ENCODE measurements around the gene ARHGEF11. TPM values are rescaled to one million over a fixed set of nuclear protein-coding genes. Genes with fewer than 3 reads are reported as not detected.

ARHGEF11 gene
- total and polyA plus RNA-seq, 9 of the 15 experiments (the other 6 are each of a cell fraction or from before 2014, with no cell fraction given), result 0.14 to 15.5 (median 9.0) TPM

DNA sequence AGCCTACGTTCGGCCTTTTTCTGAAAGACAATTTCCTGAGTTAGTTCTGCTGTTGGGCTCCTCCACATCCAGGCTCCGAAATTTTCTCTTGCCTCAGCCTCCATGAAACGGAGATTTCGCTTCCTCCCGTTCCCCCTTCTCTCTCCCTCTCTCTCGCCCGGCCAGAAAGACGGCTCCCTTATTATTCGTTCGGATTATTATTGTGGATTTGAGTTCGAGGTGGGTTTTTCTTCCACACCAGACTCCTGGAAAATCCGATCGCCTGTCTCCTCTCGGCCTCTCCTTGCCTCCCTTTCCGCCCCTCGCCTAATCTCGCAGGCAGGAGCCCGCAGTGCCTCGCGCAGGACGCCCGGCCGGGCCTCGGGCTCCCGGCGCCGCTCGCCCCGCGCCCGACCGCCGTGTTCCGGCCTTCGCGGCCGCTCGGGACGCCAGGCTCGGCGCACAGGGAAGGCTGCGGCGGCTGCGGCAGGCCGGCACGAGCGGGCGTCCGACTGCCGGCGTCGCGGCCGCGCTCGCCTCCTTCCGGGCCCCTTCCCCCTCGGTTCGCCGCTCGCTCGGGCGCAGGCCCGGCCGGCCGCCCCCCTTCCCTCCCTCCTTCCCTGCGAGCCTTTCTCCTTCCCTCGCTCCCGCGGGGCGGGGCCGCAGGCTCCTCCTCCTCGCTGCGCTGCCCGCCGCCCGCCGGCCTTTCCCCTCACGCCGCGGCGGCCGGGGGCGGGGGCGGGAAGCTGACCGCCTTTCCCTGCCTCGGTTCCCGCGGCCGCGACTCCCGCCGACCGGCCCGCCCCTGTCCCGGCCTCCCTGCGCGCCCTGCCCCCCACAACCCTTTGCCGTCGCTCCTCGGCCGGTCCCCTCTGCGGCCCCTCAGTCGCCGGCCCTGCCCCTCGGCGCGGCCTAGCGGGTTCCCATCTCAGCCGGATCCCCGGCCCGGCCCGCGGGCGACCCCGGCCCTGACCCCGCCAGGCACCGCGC, at the start of gene ARHGEF11 (continued):
- TF ChIP-seq PCBP2 (IDR thresholded peaks at IDR 0.05; ENCODE audit: low read depth, low read length, poor library complexity, severe bottlenecking), result no peak
- peak; percentile 92 for TF ChIP-seq CTBP1 (IDR thresholded peaks at IDR 0.05; ENCODE audit: borderline replicate concordance)
- no peak for TF ChIP-seq MED1 (CRISPR knock-in tag; IDR thresholded peaks at IDR 0.05; ENCODE audit: borderline replicate concordance)
- TF ChIP-seq CREB5 (CRISPR knock-in tag; IDR thresholded peaks at IDR 0.05), result no peak
- TF ChIP-seq, protein P1, sequence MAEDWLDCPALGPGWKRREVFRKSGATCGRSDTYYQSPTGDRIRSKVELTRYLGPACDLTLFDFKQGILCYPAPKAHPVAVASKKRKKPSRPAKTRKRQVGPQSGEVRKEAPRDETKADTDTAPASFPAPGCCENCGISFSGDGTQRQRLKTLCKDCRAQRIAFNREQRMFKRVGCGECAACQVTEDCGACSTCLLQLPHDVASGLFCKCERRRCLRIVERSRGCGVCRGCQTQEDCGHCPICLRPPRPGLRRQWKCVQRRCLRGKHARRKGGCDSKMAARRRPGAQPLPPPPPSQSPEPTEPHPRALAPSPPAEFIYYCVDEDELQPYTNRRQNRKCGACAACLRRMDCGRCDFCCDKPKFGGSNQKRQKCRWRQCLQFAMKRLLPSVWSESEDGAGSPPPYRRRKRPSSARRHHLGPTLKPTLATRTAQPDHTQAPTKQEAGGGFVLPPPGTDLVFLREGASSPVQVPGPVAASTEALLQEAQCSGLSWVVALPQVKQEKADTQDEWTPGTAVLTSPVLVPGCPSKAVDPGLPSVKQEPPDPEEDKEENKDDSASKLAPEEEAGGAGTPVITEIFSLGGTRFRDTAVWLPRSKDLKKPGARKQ (CRISPR knock-in tag; IDR thresholded peaks at IDR 0.05), result no peak
- TF ChIP-seq, protein P2, sequence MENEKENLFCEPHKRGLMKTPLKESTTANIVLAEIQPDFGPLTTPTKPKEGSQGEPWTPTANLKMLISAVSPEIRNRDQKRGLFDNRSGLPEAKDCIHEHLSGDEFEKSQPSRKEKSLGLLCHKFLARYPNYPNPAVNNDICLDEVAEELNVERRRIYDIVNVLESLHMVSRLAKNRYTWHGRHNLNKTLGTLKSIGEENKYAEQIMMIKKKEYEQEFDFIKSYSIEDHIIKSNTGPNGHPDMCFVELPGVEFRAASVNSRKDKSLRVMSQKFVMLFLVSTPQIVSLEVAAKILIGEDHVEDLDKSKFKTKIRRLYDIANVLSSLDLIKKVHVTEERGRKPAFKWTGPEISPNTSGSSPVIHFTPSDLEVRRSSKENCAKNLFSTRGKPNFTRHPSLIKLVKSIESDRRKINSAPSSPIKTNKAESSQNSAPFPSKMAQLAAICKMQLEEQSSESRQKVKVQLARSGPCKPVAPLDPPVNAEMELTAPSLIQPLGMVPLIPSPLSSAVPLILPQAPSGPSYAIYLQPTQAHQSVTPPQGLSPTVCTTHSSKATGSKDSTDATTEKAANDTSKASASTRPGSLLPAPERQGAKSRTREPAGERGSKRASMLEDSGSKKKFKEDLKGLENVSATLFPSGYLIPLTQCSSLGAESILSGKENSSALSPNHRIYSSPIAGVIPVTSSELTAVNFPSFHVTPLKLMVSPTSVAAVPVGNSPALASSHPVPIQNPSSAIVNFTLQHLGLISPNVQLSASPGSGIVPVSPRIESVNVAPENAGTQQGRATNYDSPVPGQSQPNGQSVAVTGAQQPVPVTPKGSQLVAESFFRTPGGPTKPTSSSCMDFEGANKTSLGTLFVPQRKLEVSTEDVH (IDR thresholded peaks at IDR 0.05; ENCODE audit: low read depth, partially characterized antibody), result no peak
- peak; percentile 92 for TF ChIP-seq CHD1 (IDR thresholded peaks at IDR 0.05; ENCODE audit: low read length)
- TF ChIP-seq POLR2B (IDR thresholded peaks at IDR 0.05; ENCODE audit: low read depth, partially characterized antibody), result no peak
- no peak for TF ChIP-seq ZNF174 (CRISPR knock-in tag; IDR thresholded peaks at IDR 0.05)
- TF ChIP-seq CTCF (IDR thresholded peaks at IDR 0.05 in 2 of 3, conservative IDR thresholded peaks at IDR 0.05 in 1 of 3; ENCODE audit: insufficient read depth in 2 of 3, low read depth in 1 of 3, low read length in 3 of 3), result no peak
- TF ChIP-seq, protein P3, sequence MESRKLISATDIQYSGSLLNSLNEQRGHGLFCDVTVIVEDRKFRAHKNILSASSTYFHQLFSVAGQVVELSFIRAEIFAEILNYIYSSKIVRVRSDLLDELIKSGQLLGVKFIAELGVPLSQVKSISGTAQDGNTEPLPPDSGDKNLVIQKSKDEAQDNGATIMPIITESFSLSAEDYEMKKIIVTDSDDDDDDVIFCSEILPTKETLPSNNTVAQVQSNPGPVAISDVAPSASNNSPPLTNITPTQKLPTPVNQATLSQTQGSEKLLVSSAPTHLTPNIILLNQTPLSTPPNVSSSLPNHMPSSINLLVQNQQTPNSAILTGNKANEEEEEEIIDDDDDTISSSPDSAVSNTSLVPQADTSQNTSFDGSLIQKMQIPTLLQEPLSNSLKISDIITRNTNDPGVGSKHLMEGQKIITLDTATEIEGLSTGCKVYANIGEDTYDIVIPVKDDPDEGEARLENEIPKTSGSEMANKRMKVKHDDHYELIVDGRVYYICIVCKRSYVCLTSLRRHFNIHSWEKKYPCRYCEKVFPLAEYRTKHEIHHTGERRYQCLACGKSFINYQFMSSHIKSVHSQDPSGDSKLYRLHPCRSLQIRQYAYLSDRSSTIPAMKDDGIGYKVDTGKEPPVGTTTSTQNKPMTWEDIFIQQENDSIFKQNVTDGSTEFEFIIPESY (CRISPR knock-in tag; IDR thresholded peaks at IDR 0.05), result no peak
- TF ChIP-seq L3MBTL2 (IDR thresholded peaks at IDR 0.05), result peak; percentile 70; the same call in 1 of the 2 replicates
- no peak for TF ChIP-seq PTBP1 (IDR thresholded peaks at IDR 0.05; ENCODE audit: low read depth, low read length)
- TF ChIP-seq NFE2 (IDR thresholded peaks at IDR 0.05; ENCODE audit: low read depth), result no peak

All from K562 (cell line).